Activated CD8-positive, alpha-beta memory T cell treated with anti-CD3 and anti-CD28 coated beads for 24 hours (primary cell): Measurements from ENCODE around the gene UBE2D2.
"Not testable (repeated sequence)": the region's sequence is repeated elsewhere in the genome, so short reads cannot be mapped to it uniquely, and the experiment has no call there.

Source experiments
- DNase-seq: peaks from one replicate; pipeline ENCODE4 v3.0.0-alpha.2; 2020

UBE2D2 gene

DNA sequence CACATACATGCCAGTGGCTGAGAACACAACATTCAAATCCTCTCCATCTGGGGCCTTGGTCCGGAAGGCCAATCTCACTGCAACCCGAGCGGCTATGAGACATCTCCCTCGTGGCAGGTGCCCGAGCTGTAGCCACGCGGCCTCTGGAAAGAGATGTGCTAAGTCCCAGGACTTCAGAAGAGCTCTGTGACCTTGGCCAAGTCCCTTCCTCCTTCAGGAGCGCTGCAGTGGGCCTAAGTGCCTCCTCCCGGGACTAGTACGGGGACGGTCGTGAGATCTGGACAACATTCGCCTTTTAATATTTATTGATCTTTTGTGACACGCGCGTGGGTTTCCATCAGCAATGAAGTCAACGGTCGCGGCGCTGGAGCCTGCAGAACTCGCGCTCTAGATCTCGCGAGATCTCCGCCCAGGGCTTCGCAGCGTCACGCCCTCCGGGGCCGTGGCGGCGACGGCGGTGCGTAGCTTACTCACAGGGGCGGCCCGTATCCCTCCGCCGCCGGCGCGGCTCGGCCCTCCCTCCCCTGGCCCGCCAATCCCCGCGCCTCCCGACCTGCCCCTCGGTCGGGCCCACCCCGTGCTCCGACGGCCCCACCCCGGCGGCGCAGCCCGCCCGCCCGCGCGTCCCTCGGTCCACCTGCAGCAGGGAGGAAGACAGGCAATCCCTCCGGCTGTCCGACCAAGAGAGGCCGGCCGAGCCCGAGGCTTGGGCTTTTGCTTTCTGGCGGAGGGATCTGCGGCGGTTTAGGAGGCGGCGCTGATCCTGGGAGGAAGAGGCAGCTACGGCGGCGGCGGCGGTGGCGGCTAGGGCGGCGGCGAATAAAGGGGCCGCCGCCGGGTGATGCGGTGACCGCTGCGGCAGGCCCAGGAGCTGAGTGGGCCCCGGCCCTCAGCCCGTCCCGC is at the start of gene UBE2D2:
Gene UBE2D2 (plus strand): TSS at position 588 of the 903 bp plus-strand sequence. CDS start 453 bp downstream, outside the sequence.
- DNase-seq, result peak; percentile 99

DNA sequence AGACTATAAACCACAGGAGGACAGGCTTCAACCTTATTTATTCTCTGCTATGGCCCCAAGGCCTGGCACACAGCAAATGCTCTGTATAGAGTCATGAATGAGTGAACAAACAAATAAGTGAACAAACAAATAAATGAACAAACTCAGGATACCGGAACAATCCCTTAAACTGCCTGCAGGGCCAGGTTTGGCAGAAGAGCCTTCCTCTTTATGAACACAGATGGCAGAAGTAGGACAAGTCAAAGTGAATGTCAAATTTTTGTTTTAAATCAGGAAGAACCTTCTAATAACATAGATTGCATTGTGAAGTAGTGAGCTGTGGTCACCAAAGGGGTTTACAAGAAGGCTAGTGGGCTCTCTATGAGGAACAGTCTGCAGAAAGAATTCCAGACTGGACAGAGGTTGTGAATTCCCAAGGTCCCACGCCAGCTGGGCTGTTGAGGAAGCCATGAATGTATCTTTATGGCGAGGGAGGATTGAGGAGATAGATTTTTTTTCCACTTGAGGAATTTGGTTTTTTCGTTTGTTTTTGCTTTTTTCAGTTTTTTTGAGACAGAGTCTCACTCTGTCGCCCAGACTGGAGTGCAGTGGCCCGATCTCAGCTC is 48.3 kb upstream of the UBE2D2 start:
- DNase-seq, result no peak

DNA sequence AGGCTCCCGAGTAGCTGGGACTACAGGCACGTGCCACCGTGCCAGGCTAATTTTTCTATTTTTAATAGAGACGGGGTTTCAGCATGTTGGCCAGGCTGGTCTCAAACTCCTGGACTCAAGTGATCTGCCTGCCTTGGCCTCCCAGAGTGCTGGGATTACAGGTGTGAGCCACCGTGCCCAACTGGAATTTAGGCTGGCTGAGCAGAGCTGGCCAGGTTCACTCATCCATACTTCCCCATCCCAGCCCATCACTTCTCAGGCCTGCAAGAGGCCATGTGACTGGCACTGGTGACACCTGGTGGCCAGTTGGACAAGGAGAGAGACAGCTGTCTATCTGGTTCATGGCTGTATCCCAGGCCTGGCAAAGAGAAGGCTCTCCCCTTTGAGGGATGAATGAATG is 47.7 kb upstream of the UBE2D2 start:
- DNase-seq, result peak; percentile 87

DNA sequence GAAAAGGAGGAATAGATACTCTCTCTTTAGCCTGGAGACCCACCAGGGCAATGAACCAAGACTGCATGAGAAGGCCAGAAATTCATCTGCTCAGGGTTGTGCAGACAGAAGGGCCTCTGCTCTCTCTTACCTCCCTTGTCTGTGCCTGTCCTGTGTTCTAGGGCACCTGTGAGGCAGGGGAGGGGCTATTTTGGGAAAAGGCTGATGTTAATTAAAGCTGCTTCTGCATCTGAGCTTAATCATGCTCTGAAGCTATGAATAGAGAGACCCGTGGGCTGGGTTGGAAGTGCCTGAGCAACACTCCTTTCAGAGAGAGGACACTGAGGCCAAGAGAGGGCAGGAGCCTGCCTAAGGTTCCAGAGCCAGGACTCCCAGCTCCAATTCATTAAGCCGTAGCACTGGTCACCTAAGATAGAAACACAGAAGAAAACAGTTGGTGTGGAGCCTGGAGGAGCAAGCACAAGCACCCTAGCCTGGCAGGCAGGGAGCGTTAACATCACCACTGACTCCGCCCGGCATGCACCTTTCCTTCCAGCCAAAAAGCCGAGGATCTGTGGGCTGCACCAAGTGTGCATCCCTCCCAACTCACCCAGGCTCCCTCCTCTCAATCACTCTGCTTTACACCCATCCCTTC is 47.2 kb upstream of the UBE2D2 start:
- no peak for DNase-seq

DNA sequence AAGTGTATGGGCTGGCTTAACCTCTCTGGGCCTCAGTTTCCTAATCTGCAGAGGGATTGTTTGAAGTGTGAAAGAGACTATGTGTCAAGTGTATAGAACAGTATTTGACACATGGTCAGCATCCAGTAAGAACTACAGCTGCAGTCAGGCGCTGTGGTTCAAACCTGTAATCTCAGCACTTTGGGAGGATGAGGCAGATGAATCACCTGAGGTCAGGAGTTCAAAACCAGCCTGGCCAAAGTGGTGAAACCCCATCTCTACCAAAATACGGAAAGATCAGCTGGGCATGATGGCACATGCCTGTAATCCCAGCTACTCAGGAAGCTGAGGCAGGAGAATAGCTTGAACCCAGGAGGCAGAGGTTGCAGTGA is 46.7 kb upstream of the UBE2D2 start:
- DNase-seq, result no peak

DNA sequence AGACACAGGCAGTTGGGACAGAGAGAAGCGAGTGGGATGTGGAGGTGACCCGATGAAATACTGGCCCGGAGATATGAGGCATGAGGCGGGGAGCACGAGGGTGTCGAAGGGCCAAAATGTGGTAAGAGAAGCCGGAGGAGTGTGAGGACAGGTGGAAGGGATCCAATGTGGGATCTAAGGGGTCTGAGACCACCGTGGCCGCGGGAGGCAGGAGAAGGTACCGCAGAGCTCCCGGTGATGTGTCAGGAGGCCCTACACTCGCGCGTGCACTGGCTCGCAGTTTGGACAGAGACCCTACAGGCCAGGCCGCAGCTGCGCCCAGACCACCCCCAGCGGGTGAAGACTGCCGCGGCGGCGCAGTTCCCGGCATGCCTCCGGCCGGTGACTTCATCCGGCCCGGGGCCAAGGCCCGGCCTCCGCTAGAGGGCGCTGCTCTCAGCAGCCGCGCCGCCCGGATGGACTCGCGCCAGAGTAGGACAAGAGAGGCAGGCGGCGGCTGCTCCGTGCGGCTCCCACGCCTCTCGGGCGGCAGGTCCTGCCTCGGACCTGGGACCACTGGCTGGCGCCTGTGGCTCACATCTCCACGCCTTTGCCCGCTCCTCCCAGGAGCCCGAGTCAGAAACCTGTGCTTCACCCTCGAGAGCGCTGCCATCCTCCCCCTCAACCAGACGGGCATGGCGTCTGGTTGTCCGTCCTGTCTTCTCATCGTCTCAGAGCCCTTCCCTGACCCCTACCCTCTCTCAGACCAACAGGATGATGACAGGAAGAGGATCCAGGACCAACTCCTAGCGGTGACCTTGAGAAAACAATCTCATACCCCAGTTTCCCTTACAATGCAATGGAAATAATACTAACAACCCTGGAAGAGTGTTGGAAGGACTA is 43.2 kb upstream of the UBE2D2 start:
- DNase-seq, result peak; percentile 98

DNA sequence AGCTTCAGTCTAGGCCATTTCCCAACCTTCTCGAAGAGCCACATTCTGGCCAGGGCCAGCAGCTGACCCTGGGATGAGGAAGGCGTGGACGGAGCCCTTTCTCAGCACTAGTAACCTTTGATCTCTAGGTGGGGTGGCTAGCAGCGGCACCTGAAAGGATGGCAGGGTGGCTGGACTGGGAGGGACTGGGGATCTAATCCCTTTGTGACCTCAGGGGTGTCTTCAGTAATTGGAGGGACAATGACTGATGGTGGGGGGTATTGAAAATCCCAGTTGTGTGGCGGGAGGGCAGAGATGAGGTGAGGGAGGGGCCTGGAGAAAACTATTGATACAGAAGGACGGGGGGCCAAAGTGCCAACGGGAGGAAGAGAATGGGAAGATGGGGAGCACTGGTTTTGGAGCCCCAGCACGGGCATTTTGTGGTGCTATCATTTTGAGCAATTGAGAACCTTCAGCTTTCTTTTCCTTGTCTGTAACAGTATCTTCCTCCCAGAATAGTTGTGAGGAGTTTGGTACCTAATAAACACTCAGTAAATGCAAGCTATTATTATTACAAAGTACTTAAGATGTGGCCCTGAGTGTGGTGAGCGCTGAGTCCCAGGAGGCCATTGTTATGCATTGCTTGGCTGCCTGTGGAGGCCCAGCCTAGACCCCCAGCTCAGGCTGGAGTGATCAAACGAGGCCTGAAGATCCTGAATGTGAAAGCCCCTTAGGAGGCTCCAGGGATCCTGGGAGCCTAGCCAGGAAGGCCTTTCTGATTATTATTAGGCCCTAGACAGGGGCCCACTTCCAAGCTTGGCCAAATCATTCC is 37.3 kb upstream of the UBE2D2 start:
- DNase-seq, result no peak

DNA sequence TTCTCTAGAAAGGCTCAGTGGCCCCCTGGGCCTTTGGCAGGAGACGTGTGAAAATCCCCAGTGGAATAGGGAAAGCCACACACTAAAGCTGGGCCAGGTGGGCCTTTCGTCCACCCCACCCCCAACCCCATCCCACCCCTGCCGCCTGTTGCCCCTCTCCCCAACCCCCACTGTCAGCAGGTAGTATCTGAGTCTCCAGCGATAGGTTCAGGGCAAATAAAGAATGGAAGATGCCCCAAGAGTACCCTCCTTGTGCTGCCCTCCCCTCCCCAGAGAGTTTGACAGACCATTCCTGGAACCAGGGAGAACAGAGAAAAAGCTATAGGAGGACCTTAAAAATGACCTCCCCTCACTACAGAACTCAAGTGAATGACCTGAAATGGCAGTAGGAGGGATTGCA is 36.7 kb upstream of the UBE2D2 start:
- no peak for DNase-seq

DNA sequence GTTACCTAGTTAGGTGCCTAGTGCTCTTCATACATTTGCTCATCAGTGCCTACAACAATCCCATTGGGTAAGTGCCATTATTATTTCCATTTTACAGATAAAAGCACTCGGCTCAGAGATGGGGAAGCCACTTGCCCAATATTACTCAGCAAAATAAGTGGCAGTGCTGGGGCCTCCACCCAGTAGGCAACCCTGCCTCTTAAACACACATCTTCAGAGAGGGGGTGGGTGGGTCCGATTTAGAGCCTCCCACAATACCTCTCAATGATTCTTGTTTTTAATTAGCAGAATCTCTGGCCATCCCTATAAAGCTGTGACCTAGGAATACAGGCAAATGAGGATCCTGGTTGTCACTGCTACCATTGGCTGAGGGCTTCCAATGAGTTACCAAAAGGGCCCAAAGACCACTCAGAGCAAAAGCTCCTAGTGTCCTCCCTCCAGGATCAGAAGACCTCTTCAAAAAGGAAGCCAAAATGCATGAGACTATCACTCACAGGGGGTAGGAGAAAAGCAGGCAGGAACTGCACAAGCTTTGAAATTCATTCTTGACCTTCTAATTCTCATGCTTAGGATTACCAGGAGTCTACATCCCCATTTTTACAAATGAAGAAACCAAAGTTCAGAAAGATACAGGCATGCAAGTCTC is 36.1 kb upstream of the UBE2D2 start:
- no peak for DNase-seq

DNA sequence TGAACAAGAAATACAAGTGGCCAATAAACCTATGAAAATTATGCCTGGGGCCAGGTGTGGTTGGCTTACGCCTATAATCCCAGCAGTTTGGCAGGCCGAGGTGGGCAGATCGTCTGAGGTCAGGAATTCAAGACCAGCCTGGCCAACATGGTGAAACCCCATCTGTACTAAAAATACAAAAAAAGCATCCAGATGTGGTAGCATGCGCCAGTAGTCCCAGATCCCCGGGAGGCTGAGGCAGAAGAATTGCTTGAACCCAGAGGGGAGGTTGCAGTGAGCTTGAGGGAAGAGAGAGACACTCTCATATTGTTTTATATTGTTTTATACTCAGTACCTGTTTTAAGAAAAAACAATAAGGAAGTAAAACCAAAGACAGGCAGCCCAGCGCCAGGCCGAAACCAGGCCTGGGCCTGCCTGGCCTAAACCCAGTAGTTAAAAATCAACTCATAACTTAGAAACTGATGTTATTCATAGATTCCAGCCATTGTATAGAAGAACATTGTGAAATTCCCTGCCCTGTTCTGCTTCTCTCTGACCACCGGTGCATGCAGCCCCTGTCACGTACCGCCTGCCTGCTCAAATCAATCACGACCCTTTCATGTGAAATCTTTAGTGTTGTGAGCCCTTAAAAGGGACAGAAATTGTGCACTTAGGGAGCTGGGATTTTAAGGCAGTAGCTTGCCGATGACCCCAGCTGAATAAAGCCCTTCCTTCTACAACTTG is 35.4 kb upstream of the UBE2D2 start:
- not testable (repeated sequence) for DNase-seq

DNA sequence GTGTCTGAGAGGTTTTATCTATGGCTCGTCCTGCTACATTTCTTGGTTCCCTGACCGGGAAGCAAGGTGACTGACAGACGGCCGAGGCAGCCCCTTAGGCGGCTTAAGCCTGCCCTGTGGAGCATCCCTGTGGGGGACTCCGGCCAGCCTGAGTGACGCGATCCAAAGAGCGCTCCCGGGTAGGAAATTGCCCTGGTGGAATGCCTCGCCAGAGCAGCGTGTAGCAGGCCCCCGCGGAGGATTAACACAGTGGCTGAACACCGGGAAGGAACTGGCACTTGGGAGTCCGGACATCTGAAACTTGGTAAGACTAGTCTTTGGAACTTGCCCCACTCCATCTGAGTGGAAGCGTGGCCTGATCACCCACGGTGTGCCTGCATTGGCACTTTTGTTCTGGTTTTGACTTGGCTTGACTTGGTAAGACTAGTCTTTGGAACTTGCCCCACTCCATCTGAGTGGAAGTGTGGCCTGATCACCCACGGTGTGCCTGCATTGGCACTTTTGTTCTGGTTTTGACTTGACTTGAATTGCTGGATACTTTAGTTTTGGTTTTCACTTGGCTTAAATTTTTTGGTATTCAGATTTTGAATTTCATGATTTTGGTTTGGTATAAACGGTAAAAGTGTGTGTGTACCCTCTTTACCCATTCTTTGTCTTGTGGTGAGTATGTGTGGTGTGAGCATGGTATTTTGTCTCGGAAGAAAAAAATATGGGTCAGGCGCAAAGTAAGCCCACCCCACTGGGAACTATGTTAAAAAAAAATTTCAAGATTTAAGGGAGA is 34.6 kb upstream of the UBE2D2 start:
- DNase-seq, result not testable (repeated sequence)

DNA sequence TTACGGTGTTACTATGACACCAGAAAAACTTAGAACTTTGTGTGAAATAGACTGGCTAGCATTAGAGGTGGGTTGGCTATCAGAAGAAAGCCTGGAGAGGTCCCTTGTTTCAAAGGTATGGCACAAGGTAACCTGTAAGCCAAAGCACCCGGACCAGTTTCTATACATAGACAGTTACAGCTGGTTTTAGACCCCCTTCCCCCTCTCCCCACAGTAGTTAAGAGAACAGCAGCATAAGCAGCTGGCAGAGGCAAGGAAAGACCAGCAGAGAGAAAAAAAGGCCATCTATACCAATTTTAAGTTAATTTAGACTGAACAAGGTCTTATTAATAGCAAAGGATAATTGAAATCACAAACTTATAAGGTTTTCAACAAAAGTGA is 34.1 kb upstream of the UBE2D2 start:
- DNase-seq, result not testable (repeated sequence)

DNA sequence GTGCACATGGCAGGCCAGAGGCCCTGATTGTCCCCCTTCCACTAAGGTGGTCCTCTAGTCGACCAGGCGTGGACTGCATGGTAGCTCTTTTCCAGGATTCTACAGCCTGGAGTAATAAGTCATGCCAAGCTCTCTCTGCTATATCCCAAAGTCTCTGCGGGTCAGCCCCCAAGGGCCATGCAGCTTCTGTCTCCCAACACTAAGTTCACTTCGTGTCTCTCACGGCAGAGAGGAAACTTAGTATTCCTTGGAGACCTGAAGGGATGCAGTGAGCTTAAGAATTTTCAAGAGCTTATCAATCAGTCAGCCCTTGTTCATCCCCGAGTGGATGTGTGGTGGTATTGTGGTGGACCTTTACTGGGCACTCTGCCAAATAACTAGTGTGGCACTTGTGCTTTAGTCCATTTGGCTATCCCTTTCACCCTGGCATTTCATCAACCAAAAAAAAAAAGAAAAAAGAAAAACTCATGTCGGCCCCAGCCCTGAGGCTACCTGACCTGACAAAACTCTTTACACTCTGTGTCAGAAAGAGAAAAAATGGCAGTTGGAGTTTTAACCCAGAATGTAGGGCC is 33.2 kb upstream of the UBE2D2 start:
- not testable (repeated sequence) for DNase-seq

DNA sequence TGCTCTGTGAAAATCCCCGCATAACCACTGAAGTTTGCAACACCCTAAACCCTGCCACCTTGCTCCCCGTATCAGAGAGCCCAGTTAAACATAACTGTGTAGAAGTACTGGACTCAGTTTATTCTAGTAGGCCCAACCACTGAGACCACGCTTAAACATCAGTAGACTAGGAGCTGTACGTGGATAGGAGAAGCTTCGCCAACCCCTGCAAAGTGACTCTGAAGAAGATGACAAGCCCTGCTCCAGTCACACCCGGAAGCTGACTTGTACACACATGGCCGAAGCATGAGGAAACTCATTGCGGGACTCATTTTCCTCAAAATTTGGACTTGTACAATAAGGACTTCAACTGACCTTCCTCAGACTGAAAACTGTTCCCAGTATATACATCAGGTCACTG is 32.4 kb upstream of the UBE2D2 start:
- DNase-seq, result not testable (repeated sequence)

DNA sequence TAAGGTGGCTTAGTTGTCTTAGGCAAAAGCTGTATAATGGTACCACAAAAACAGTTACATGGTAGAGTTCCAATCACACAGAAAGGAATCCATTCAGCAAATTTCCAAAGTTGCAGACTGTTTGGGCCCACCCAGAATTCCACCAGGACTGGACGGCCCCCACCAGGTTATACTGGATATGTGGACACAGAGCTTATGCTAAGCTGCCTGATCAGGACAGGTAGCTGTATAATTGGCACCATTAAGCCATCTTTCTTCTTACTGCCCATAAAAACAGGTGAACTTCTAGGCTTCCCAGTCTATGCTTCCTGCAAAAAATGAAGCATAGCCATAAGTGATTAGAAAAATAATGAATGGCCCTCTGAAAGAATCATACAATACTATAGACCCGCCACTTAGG is 31.1 kb upstream of the UBE2D2 start:
- DNase-seq, result not testable (repeated sequence)

DNA sequence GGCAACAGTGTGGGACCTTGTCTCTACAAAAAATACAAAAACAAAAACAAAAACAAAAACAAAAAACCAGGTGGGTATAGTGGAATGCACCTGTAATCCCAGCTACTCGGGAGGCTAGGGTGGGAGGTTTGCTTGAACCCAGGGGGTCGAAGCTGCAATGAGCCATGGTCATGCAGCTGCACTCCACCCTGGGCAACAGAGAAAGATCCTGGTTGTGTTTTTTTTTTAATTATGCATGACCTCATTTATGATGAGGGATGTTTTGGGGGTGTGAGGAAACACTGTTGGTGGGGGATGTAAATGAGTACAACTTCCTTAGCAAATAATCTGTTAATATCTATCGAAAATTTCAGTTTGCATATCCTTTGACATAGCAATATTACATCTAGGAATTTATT is 29.4 kb upstream of the UBE2D2 start:
- DNase-seq, result no peak

DNA sequence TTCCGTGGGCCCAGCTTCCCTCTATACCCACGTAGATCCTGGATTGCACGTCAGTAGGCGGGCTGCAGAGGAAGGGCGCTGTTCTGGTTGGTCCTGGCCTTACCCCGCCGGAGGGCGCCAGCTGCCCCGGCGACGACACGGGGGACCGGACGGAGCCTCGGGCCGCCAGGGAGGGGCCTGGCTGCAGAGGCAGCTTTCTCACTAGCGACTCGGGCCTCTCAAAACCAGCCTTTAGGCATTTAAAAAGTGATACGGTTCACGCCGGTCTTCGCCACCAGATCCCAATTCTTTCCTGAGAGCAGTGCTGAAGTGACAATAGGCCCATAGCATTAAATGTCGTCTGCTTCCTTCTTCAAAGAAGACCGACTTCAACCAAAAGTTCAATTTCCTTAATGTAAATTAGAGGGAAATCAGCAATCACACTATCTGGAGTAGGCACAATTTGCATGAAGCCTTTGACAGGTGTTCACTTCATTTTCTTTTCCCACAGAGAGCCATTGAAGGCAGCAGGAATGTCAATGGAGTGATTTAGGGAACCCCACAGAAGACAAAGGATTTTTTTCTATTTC is 17.6 kb upstream of the UBE2D2 start:
- DNase-seq, result peak; percentile 79

DNA sequence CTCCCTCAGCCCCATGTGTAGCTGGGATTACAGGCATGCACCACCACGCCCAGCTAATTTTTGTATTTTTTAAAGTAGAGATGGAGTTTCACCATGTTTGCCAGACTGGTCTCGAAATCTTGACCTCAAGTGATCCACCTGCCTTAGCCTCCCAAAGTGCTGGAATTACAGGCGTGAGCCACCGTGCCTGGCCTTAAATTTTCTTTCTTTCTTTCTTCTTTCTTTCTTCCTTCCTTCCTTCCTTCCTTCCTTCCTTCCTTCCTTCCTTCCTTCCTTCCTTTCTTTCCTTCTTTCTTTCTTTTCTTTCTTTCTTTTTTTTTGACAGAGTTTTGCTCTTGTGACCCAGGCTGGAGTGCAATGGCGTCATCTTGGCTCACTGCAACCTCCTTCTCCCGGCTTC is 14.5 kb upstream of the UBE2D2 start:
- not testable (repeated sequence) for DNase-seq
